WTC11 (cell line): ENCODE measurements around the gene TDRD3. TPM values are rescaled to one million over a fixed set of nuclear protein-coding genes. Genes with fewer than 3 reads are reported as not detected.

Experiments used
- ATAC-seq: fragments of 200-7000 bp; cut with Tn5 transposase; 2 replicates; pipeline ENCODE4 v1.10.0; 2021; ENCODE audit warnings: mild to moderate bottlenecking, moderate library complexity
- CTCF ChIA-PET: fragments of 300-600 bp; sonication (Branson Sonifier 250); formaldehyde crosslinking; loops from one replicate; lab custom pipeline; 2021; ENCODE audit warnings: antibody characterized with exemption; lab: Charles Lee
- POLR2A ChIA-PET: fragments of 350-600 bp; sonication (Branson Sonifier 250); formaldehyde crosslinking; loops from one replicate; lab custom pipeline; 2021; ENCODE audit warnings: antibody characterized with exemption; lab: Charles Lee
- DNase-seq: peaks from one replicate; pipeline ENCODE4 v3.0.0; 2021; ENCODE audit warnings: low spot score
- H3K27ac Mint-ChIP-seq: 2 replicates; pipeline ENCODE4 v1.8.0; 2021; ENCODE audit warnings: mixed read lengths
- H3K27me3 Mint-ChIP-seq: 2 replicates; pipeline ENCODE4 v1.8.0; 2021; ENCODE audit warnings: low read depth, mild to moderate bottlenecking, moderate library complexity, mixed read lengths
- H3K36me3 Mint-ChIP-seq: 2 replicates; pipeline ENCODE4 v1.8.0; 2021; ENCODE audit warnings: mixed read lengths
- H3K4me1 Mint-ChIP-seq: 2 replicates; pipeline ENCODE4 v1.8.0; 2022; ENCODE audit warnings: mixed read lengths
- H3K4me3 Mint-ChIP-seq: 2 replicates; pipeline ENCODE4 v1.8.0; 2021; ENCODE audit warnings: mild to moderate bottlenecking, moderate library complexity, mixed read lengths
- H3K9me3 Mint-ChIP-seq: 2 replicates; pipeline ENCODE4 v1.8.0; 2021; ENCODE audit warnings: mixed read lengths
- GABPB1 ChIP-seq: sonication (generic); formaldehyde crosslinking; IDR thresholded peaks from 2 replicates; pipeline ENCODE4 v1.8.1; 2023; ENCODE audit warnings: mild to moderate bottlenecking, missing genetic modification reagents
- NFE2L1 ChIP-seq: sonication (generic); formaldehyde crosslinking; IDR thresholded peaks from 2 replicates; pipeline ENCODE4 v1.8.1; 2023; ENCODE audit warnings: missing genetic modification reagents
- NR3C1 ChIP-seq: sonication (generic); formaldehyde crosslinking; conservative IDR thresholded peaks from 2 replicates; pipeline ENCODE4 v1.8.1; 2023; ENCODE audit warnings: low read depth, mild to moderate bottlenecking, missing genetic modification reagents
- RELA ChIP-seq: sonication (generic); formaldehyde crosslinking; IDR thresholded peaks from 2 replicates; pipeline ENCODE4 v1.8.1; 2022; ENCODE audit warnings: missing genetic modification reagents, mild to moderate bottlenecking, borderline replicate concordance
- ZBTB21 ChIP-seq: sonication (generic); formaldehyde crosslinking; IDR thresholded peaks from 2 replicates; pipeline ENCODE4 v1.8.1; 2023; ENCODE audit warnings: mild to moderate bottlenecking, missing genetic modification reagents, borderline replicate concordance
- total RNA-seq: library from RNA; stranded (reverse); gene quantifications from 3 replicates; pipeline ENCODE4 v1.2.3, GENCODE V29; 2021
- TF ChIP-seq, protein P1 (sequence below): fragments of 250-450 bp; sonication (Bioruptor Pico); IDR thresholded peaks from 2 replicates; pipeline ENCODE4 v1.9.0; 2021; ENCODE audit warnings: moderate library complexity, mild to moderate bottlenecking, inconsistent platforms, borderline replicate concordance
- TF ChIP-seq, protein P2 (sequence below): sonication (generic); formaldehyde crosslinking; IDR thresholded peaks from 2 replicates; pipeline ENCODE4 v1.8.1; 2022; ENCODE audit warnings: low read depth, missing genetic modification reagents, borderline replicate concordance
- TF ChIP-seq, protein P3 (sequence below): fragments of 250-450 bp; sonication (Bioruptor Pico); IDR thresholded peaks from 2 replicates; pipeline ENCODE4 v1.9.0; 2021; ENCODE audit warnings: mild to moderate bottlenecking
- TF ChIP-seq, protein P4 (sequence below): fragments of 250-450 bp; sonication (Bioruptor Pico); IDR thresholded peaks from 2 replicates; pipeline ENCODE4 v1.9.0; 2021; ENCODE audit warnings: mild to moderate bottlenecking
- TF ChIP-seq, protein P5 (sequence below): sonication (generic); formaldehyde crosslinking; IDR thresholded peaks from 2 replicates; pipeline ENCODE4 v1.8.1; 2023; ENCODE audit warnings: mild to moderate bottlenecking, moderate library complexity, missing genetic modification reagents
- TF ChIP-seq, protein P6 (sequence below): sonication (generic); formaldehyde crosslinking; IDR thresholded peaks from 2 replicates; pipeline ENCODE4 v1.8.1; 2023; ENCODE audit warnings: mild to moderate bottlenecking, missing genetic modification reagents
- TF ChIP-seq, protein P7 (sequence below): sonication (generic); formaldehyde crosslinking; IDR thresholded peaks from 2 replicates; pipeline ENCODE4 v1.8.1; 2022; ENCODE audit warnings: mild to moderate bottlenecking, missing genetic modification reagents, moderate library complexity, borderline replicate concordance

The TDRD3 gene
- total RNA-seq, 1 experiment from 2014 or later = 19.5 TPM

DNA sequence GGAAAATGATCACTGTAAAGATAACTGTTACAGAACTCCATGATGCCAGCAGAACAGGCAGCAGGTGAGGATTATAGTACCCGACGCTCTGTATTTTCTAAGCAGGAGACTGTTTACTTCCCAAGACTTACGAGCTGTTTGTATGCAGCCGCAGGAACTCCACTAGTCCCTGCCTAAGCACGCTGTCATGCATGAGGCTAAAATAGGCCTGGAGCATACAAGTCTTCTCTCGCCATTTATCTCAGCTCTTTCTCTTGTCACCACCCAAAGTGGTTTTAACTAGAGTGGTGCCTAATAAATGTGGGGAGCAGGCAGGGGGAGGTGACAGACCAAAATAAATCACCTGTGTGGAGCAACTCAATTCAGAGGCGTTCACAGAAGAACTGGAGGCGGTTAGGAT lies 175.8 kb downstream of the TDRD3 start:
- Mint-ChIP-seq H3K4me3 (no peak overlapping the region; the same call in 1 of the 2 replicates), H3K9me3 (peaks cover 19% of the 10 kb centered on the region), H3K27ac (peak overlapping the region; percentile 98), H3K4me1 (peaks cover 64% of the 10 kb centered on the region), H3K36me3 (peaks cover 25% of the 10 kb centered on the region), H3K27me3 (no peaks in the 10 kb centered on the region)
- DNase-seq (no peak), ATAC-seq (peak; percentile 65)
- TF ChIP-seq, protein P1, sequence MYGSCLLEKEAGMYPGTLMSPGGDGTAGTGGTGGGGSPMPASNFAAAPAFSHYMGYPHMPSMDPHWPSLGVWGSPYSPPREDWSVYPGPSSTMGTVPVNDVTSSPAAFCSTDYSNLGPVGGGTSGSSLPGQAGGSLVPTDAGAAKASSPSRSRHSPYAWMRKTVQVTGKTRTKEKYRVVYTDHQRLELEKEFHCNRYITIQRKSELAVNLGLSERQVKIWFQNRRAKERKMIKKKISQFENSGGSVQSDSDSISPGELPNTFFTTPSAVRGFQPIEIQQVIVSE (CRISPR knock-in tag) = no peak
- TF ChIP-seq, protein P2, sequence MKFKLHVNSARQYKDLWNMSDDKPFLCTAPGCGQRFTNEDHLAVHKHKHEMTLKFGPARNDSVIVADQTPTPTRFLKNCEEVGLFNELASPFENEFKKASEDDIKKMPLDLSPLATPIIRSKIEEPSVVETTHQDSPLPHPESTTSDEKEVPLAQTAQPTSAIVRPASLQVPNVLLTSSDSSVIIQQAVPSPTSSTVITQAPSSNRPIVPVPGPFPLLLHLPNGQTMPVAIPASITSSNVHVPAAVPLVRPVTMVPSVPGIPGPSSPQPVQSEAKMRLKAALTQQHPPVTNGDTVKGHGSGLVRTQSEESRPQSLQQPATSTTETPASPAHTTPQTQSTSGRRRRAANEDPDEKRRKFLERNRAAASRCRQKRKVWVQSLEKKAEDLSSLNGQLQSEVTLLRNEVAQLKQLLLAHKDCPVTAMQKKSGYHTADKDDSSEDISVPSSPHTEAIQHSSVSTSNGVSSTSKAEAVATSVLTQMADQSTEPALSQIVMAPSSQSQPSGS (CRISPR knock-in tag) = no peak
- TF ChIP-seq, protein P3, sequence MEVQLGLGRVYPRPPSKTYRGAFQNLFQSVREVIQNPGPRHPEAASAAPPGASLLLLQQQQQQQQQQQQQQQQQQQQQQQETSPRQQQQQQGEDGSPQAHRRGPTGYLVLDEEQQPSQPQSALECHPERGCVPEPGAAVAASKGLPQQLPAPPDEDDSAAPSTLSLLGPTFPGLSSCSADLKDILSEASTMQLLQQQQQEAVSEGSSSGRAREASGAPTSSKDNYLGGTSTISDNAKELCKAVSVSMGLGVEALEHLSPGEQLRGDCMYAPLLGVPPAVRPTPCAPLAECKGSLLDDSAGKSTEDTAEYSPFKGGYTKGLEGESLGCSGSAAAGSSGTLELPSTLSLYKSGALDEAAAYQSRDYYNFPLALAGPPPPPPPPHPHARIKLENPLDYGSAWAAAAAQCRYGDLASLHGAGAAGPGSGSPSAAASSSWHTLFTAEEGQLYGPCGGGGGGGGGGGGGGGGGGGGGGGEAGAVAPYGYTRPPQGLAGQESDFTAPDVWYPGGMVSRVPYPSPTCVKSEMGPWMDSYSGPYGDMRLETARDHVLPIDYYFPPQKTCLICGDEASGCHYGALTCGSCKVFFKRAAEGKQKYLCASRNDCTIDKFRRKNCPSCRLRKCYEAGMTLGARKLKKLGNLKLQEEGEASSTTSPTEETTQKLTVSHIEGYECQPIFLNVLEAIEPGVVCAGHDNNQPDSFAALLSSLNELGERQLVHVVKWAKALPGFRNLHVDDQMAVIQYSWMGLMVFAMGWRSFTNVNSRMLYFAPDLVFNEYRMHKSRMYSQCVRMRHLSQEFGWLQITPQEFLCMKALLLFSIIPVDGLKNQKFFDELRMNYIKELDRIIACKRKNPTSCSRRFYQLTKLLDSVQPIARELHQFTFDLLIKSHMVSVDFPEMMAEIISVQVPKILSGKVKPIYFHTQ = 0 out of 2 replicates have a peak, but pooled peaks have one; percentile 27
- TF ChIP-seq ZBTB21 (CRISPR knock-in tag) (no peak), GABPB1 (no peak)
- TF ChIP-seq, protein P4, sequence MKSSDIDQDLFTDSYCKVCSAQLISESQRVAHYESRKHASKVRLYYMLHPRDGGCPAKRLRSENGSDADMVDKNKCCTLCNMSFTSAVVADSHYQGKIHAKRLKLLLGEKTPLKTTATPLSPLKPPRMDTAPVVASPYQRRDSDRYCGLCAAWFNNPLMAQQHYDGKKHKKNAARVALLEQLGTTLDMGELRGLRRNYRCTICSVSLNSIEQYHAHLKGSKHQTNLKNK = no peak
- ChIA-PET POLR2A (interaction anchor here (1.2 kb wide), 1 partner anchor 12 kb away, joined by 4 read pairs; no protein-coding TSS in a partner anchor), CTCF (interaction anchor here (1.5 to 2.0 kb wide), 2 partner anchors 12 to 45 kb away, joined by 5 to 11 read pairs; no protein-coding TSS in a partner anchor)

DNA sequence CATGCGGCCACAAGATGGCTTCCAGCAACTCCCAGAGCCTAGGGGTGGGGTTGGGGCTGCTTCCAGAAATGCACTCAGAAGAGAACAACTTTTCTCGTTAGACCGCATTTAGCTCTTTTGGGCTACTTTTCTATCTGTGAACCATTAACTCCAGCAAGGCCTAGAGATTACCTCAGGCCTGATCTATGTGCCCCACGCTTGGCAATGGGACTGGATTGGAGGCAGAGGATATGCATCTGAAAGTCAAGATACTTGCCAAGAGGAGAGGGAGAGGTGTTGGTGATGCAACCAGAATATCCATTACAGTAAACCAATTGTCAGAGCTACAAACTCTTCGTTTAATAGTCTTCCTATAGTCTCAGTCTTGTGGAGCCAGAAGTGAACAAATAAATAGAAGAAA lies 177.7 kb downstream of the TDRD3 start:
- Mint-ChIP-seq H3K27ac (peak overlapping the region; percentile 65), H3K9me3 (peaks cover 8% of the 10 kb centered on the region), H3K4me1 (peaks cover 64% of the 10 kb centered on the region)
- DNase-seq = peak; percentile 18
- peak; percentile 15; the same call in 1 of the 2 replicates for ATAC-seq
- TF ChIP-seq RELA (CRISPR knock-in tag) (no peak), NR3C1 (CRISPR knock-in tag) (no peak), NFE2L1 (CRISPR knock-in tag) (no peak)
- TF ChIP-seq, protein P5, sequence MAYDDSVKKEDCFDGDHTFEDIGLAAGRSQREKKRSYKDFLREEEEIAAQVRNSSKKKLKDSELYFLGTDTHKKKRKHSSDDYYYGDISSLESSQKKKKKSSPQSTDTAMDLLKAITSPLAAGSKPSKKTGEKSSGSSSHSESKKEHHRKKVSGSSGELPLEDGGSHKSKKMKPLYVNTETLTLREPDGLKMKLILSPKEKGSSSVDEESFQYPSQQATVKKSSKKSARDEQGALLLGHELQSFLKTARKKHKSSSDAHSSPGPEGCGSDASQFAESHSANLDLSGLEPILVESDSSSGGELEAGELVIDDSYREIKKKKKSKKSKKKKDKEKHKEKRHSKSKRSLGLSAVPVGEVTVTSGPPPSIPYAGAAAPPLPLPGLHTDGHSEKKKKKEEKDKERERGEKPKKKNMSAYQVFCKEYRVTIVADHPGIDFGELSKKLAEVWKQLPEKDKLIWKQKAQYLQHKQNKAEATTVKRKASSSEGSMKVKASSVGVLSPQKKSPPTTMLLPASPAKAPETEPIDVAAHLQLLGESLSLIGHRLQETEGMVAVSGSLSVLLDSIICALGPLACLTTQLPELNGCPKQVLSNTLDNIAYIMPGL = no peak
- TF ChIP-seq, protein P6, sequence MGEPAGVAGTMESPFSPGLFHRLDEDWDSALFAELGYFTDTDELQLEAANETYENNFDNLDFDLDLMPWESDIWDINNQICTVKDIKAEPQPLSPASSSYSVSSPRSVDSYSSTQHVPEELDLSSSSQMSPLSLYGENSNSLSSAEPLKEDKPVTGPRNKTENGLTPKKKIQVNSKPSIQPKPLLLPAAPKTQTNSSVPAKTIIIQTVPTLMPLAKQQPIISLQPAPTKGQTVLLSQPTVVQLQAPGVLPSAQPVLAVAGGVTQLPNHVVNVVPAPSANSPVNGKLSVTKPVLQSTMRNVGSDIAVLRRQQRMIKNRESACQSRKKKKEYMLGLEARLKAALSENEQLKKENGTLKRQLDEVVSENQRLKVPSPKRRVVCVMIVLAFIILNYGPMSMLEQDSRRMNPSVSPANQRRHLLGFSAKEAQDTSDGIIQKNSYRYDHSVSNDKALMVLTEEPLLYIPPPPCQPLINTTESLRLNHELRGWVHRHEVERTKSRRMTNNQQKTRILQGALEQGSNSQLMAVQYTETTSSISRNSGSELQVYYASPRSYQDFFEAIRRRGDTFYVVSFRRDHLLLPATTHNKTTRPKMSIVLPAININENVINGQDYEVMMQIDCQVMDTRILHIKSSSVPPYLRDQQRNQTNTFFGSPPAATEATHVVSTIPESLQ (CRISPR knock-in tag) = no peak
- TF ChIP-seq, protein P7, sequence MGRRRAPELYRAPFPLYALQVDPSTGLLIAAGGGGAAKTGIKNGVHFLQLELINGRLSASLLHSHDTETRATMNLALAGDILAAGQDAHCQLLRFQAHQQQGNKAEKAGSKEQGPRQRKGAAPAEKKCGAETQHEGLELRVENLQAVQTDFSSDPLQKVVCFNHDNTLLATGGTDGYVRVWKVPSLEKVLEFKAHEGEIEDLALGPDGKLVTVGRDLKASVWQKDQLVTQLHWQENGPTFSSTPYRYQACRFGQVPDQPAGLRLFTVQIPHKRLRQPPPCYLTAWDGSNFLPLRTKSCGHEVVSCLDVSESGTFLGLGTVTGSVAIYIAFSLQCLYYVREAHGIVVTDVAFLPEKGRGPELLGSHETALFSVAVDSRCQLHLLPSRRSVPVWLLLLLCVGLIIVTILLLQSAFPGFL (CRISPR knock-in tag) = no peak
- TF ChIP-seq, all 79 proteins: peak for 0
- Mint-ChIP-seq H3K27me3 (no peaks in the 10 kb centered on the region), H3K36me3 (peaks cover 10% of the 10 kb centered on the region), H3K4me3 (no peak overlapping the region)
- CTCF ChIA-PET = interaction anchor here (0.7 to 1.0 kb wide), 2 partner anchors 10 to 34 kb away, joined by 3 read pairs; no protein-coding TSS in a partner anchor
- POLR2A ChIA-PET = interaction anchor here (0.6 kb wide), 1 partner anchor 145 kb away, joined by 5 read pairs; no protein-coding TSS in a partner anchor
